GM12891 (cell line): Measurements from ENCODE around the gene RBM4B.

Experiments
- POLR2A ChIP-seq: IDR thresholded peaks from 2 replicates; pipeline ENCODE4 v1.6.1; 2011; ENCODE audit warnings: low read depth, low read length, control low read depth
- POLR2AphosphoS5 ChIP-seq: IDR thresholded peaks from 2 replicates; pipeline ENCODE4 v1.6.1; 2011; ENCODE audit warnings: low read depth, low read length, control low read depth
- TAF1 ChIP-seq: IDR thresholded peaks from 2 replicates; pipeline ENCODE4 v1.6.1; 2011; ENCODE audit warnings: low read depth, low read length, control low read depth

DNA sequence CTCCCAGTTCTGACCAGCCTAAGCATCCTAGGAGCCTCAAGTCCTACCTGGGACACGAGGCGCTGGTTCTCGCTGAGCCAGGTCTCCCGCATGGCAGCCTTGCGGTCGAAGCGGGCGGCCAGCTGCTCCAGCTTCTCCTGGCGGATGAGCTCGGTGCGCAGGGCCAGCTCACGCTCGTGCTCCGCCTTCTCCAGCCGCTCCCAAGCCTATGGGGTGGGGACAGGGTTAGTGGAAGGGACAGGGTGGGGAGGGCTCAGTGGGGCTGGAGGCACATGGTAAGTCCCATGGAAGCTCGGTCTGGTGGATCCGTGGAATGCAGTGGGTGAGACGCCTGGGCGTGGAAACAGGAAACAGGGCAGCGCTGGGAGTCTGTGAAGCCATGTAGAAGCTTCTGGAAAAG lies 30.4 kb upstream of the RBM4B start:
- no peak for TF ChIP-seq TAF1
- no peak for TF ChIP-seq POLR2A
- no peak for TF ChIP-seq POLR2AphosphoS5
